ENCODE data around the gene CCDC74A.
"Not testable (repeated sequence)": the region's sequence is repeated elsewhere in the genome, so short reads cannot be mapped to it uniquely, and the experiment has no call there.

The CCDC74A gene

GRCh38 chr2:131503587-131503986 lies 24.1 kb upstream of the CCDC74A start:
- DNase-seq = not testable (repeated sequence)

- not testable (repeated sequence) for DNase-seq
These were observed 23.5 kb upstream of the CCDC74A start for GRCh38 chr2:131504082-131504750.

- no peak for DNase-seq
These were observed 18.1 kb upstream of the CCDC74A start for GRCh38 chr2:131509615-131510014.

GRCh38 chr2:131511291-131511968 lies 16.3 kb upstream of the CCDC74A start:
- DNase-seq = not testable (repeated sequence)

GRCh38 chr2:131511969-131512870 lies 15.5 kb upstream of the CCDC74A start:
- DNase-seq = not testable (repeated sequence)

- not testable (repeated sequence) for DNase-seq
These were observed 13.1 kb upstream of the CCDC74A start for GRCh38 chr2:131514408-131515166.

- DNase-seq = not testable (repeated sequence)
These were observed 12.5 kb upstream of the CCDC74A start for GRCh38 chr2:131515235-131515634.

- no peak for DNase-seq
These were observed 11.7 kb upstream of the CCDC74A start for GRCh38 chr2:131516011-131516410.

- not testable (repeated sequence) for DNase-seq
These were observed 11.1 kb upstream of the CCDC74A start for GRCh38 chr2:131516621-131517020.

GRCh38 chr2:131517106-131517831 lies 10.4 kb upstream of the CCDC74A start:
- no peak for DNase-seq

GRCh38 chr2:131517856-131518255 lies 9.8 kb upstream of the CCDC74A start:
- DNase-seq = not testable (repeated sequence)

GRCh38 chr2:131518531-131518930 lies 9.2 kb upstream of the CCDC74A start:
- DNase-seq = not testable (repeated sequence)

GRCh38 chr2:131519466-131519865 lies 8.2 kb upstream of the CCDC74A start:
- DNase-seq = no peak

GRCh38 chr2:131519871-131520470 lies 7.7 kb upstream of the CCDC74A start:
- not testable (repeated sequence) for DNase-seq

GRCh38 chr2:131520526-131520925 lies 7.2 kb upstream of the CCDC74A start:
- DNase-seq = no peak

GRCh38 chr2:131521524-131521923 lies 6.2 kb upstream of the CCDC74A start:
- DNase-seq = not testable (repeated sequence)

- DNase-seq = no peak
These were observed 5.5 kb upstream of the CCDC74A start for GRCh38 chr2:131521961-131522781.

GRCh38 chr2:131525256-131525655 lies 2.4 kb upstream of the CCDC74A start:
- not testable (repeated sequence) for DNase-seq

- not testable (repeated sequence) for DNase-seq
These were observed 1.5 kb downstream of the CCDC74A start for GRCh38 chr2:131528981-131529863.
